Activated CD4-positive, alpha-beta T cell treated with anti-CD3 and anti-CD28 coated beads, Interleukin-2, amount 50 U/mL, for 24 hours (primary cell): ENCODE results near the gene SLC25A10.
"Not testable (repeated sequence)": the region's sequence is repeated elsewhere in the genome, so short reads cannot be mapped to it uniquely, and the experiment has no call there.

Source experiments
- DNase-seq, 2 donors: peaks; one replicate each; pipeline ENCODE4 v3.0.0-alpha.2; 2020; ENCODE audit warnings: low read depth in 1 of 2, low spot score in 1 of 2

SLC25A10 gene, protein sequence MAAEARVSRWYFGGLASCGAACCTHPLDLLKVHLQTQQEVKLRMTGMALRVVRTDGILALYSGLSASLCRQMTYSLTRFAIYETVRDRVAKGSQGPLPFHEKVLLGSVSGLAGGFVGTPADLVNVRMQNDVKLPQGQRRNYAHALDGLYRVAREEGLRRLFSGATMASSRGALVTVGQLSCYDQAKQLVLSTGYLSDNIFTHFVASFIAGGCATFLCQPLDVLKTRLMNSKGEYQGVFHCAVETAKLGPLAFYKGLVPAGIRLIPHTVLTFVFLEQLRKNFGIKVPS

DNA sequence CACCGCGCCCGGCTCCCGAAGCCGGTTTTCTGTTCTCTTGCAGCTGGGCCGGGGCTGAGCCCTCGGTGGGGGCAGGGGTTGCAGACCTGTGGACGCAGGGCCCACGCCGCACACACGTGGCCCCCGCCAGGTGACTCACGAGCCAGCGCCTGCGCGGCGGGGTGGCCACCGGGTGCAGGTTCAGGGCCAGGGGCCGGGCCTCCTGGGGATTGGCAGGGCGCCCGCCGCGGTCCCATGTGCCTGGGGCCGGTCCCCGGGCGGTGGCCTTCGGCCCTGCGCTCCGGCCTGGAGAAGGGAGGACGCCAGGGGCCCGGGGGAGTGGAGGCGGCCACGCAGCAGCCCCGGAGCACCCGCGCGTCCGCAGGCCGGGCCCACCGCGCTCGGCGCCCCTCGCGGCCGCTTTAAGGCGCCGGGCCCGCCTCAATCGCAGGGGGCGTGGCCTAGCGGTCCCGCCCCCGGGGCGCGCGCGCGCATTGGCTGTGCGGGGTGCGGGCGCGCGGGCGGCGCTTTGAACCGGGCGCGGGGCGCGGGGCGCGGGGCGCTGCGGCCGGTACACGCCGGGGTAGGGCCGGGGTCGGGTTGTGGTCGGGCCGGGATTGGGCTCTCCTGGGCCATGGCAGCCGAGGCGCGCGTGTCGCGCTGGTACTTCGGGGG lies at the start of gene SLC25A10:
Gene SLC25A10, plus strand, starts transcription at position 471 of the 654 bp plus-strand sequence. Its CDS starts 143 bp downstream, at position 614.
- peak; percentile 73 to 77 for DNase-seq

DNA sequence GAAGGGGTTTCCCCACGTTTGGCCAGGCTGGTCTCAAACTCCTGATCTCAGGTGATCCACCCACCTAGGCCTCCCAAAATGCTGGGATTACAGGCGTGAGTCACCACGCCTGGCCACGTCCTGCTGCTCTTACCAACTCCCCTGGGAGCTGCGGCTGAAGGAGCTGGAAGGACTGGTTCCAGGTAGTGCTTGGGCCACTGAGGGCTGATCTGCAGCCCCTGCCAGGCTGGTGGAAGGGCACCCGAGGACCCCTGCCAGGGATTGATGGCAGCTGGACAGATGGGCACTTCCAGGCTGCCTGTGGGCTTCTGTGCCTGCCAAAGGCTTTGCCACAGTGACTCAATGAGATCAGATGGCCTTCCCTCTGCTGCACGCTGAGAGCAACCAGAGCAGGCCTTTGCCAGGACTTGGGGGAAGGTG lies 48.0 kb upstream of the SLC25A10 start:
- no peak for DNase-seq

DNA sequence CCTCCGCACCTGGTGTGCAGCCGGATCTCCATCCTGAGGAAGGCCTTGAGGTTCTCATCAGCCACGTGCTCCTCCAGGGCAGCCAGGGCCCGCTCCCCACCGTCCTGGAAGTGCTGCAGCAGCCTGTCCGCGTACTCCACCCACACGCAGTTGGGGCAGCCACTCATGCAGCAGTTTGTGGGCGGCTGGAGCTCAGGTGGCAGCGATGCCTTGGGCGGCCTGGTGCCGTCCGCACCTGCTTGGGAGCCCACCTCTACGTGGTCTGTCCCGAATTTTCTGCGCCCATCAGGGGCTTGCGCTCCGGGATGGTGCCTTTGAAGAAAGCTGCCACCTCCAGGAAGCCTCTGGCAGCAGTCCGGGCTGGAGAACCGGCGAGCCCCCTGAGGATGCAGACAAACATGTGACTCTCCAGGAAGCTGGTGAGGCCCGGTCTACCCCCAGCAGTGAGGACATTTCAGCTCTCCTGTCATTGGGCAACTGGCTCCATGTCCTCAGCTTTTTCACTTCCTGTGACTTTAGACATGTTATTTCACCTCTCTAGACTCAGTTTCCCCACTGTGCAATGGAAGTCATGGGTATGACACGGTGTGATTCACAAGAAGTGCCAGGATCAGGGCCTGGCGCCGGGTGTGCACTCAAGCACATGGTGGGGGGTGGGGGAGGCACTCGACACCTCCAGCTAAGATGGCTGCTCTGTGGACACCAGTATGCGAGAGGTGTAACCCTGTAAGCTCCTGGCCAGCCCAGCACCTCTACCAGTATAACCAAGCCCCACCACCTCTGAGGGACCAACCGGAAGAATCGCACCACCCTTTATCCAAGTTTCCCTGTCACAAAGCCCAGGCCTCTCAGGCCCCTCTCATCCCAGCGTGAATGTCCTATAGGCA lies 46.6 kb upstream of the SLC25A10 start:
- peak; percentile 55 to 62 for DNase-seq

DNA sequence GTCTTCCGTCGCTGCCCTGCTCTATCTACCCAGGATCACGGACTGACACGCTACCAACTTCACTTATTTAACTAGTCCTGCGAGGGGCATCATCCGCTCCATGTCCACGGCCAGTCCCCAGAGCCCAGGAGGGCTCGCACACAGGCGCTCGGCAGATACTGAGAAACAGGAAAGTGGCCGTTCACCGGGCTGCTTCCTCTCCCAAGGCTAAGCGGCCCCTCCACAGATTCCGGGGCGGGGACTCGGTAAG lies 46.1 kb upstream of the SLC25A10 start:
- no peak for DNase-seq

DNA sequence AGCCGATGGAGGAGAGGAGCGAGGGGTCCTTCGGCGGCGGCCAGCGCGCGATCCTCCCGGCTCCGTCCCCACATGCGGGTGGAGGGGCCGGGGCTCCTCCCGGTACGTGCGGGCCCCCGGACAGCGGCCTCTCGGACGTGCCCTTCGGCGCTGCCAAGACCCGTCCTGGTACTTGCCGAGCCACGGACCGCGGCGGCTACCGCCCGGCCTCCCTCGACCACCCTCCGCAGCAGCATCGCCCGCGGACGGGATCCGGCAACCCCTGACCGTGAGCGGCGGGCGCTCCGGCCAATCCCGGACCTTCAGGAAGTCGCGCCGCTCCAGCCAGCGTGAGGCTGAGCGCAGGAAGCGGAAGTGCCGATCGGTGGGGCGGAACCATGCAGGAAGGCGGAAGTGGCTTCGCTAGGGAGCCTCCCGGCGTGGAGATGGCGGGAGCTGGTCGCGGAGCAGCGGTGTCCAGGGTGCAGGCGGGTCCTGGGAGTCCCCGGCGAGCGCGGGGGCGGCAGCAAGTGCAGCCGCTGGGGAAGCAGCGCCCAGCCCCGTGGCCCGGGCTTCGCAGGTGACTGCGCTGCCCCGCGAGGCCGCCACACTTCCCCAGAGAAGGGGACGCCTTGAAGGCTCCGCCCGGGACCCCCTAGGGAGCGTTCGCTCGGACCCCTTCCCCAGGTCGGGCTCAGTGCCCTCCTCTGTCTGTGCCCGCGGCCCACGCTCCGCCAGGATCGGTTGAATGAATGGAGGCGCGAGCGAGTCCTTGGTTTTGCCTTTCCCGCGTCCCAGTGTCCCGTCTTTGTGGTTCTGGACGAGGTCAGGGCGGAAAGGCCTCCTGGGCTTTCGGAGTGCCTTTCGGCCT lies 45.5 kb upstream of the SLC25A10 start, which contains the start of the genes CCDC137 and OXLD1:
Gene CCDC137, plus strand, starts transcription at position 396 of the 850 bp plus-strand sequence. Its CDS starts 30 bp downstream, at position 426.
Gene OXLD1, minus strand, starts transcription at position 264 of the 850 bp plus-strand sequence. Its CDS starts 28 bp downstream, at position 236.
- DNase-seq = peak; percentile 84 to 92

DNA sequence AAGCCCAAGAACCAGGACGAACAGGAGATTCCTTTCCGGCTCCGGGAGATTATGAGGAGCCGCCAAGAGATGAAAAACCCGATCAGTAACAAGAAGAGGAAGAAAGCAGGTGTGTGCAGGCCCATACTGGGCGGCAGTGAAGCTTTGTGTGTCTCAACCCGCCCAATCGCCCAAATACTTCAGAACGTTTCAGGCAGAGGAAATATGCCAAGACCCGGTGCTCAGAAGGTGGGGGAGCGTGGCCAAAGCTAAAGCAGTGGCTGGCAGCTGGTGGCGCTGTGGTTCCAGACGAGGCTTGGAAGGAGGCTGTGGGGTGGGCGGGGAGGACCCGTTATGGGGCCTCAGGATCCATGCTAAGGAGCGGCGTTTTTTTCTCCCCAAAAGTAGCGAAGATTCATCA lies 44.3 kb upstream of the SLC25A10 start:
- no peak for DNase-seq

DNA sequence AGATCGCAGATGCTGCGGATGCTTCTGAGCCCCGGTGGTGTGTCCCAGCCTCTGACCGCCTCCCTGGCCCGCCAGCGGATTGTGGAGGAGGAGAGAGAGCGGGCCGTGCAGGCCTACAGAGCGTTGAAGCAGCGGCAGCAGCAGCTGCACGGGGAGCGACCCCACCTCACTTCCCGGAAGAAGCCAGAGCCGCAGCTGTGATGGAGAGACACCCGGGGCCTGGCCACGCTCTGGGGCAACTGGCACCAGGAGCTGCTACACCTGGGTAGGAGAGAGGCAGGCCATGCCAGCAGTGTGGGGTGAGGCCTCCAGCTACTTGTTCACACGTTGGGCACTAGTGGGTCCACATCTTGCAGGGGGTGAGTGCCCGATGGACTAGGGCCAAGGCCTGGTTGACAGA lies 39.6 kb upstream of the SLC25A10 start:
- no peak for DNase-seq

DNA sequence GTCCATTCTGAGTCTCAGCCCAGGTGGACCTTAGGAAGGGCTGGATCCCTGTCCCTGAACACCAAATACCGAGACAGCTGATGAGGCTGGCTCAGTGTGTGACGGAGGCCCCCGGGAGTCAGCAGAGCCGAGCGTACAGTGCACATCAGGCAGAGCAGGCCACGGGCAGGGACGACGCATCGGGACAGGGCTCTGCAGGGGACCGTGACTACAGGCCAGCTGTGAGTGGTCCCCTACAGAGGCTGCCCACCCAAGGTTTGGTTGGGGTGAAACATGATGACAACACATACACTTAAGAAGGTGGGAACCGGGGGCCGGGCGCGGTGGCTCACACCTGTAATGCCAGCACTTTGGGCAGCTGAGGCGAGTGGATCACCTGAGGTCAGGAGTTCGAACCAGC lies 39.1 kb upstream of the SLC25A10 start:
- DNase-seq = no peak

DNA sequence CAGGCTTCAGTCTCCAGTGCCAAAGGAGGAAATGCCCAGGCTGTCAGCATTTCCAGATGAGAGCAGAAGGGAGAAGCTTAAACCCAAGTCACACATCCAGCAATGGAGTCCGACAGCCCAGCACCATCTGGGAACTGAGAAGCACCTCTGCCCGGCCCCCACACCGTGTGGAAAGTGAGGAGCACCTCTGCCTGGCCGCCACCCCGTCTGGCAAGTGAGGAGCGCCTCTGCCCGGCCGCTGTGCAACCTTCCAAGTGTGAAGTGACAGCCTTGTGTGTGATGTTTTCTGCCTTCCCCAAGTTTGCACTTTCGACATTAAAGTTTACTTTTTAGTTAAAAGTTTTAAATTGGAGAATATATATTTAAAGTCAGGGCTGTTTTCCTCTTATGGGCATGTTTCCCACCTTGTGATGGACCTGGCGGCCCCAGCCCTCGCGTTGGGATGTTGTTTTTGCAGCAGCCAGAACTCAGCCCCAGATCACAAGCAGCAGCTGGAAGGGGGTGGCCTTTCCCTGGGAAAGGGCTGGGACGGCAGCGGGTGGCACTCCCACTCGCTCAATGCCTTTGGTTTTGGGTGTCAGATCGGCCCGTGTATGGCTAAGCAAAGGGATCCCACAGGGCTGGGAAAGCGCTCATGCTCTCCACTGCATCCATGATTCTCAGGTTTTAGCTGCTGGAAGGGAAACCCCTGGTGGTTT lies 38.4 kb upstream of the SLC25A10 start:
- no peak for DNase-seq

DNA sequence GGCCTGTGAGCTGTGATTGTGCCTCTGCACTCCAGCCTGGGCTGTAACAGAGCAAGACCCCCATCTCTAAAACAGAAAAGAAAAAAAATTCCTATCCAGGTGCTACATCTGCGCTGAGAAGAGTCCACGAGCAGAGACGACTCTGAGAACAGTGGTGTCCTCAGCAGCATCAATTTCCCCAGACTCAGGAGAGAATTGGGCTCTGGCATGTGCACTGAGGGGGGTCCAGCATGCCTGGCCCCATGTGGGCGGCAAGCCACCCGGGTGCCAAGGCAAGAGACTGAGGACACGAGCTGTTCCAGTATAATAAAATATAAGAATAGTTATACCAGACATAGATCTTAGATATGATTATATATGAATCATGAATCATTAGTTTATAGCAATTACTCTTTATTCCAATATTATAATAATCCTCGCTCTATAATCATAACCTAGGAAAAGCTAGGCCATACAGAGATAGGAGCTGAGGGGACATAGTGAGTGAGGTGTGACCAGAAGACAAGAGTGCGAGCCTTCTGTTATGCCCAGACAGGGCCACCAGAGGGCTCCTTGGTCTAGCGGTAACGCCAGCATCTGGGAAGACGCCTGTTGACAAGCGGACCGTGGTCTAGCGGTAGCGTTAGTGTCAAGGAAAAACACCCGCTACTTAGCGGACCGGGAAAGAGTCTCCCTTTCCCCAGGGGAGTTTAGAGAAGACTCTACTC lies 36.4 kb upstream of the SLC25A10 start:
- not testable (repeated sequence) for DNase-seq

DNA sequence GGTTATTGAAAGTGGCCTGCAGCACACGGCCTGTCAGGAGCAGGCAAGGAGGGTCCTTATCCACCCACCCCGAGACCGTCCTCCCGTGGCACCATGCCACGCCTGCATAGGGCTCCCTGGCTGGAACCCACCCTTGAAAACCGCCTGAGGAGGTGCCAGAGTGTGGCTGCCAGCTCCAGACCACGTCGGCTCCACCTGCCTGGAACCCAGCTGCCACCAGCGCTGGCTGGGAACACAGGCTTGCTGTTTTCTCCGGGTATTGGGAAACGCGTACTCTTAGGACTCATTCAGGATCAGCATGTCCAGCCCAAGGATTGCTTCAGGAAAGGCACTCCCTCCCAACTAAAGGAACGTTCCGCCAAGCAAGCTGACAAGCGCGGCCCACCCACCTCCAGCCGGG lies 35.2 kb upstream of the SLC25A10 start:
- DNase-seq = no peak

DNA sequence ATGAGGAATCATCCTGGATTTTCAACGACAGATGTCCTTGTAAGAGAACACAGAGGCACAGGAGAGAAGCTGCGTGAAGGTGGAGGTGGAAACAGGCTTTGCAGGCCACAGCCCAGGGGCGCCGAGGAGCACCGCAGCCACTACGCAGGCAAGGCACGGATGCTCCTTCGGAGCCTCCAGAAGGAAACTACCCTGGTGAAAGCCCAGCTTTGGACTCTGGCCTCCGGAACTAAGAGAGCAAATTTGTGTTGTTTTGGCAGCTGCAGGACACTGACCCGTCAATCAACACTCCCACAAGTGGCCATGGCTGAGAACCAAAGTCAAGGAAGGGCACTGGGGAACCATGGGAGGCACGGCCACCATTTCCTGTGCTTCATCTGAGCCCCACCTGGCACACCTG lies 31.9 kb upstream of the SLC25A10 start:
- DNase-seq = no peak

DNA sequence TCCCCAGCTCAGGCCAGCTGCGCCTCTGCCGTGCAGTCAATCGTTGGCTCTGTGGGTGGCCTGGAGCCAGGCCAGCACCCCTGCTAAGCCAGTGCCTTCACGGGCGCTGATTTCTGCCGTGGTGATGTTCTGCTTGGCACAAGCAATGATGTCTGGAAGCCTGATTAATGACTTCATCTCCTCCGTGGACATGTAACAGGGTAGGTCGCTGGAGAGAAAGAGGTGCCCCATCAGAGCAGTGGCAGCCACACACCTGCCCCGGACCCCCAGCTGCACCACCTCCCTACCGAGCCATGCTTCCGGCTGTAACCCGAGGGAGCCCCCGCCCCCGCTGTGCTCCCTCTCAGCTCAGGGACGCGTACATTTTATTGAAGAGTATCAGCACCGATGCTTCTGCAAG lies 30.4 kb upstream of the SLC25A10 start:
- no peak for DNase-seq

DNA sequence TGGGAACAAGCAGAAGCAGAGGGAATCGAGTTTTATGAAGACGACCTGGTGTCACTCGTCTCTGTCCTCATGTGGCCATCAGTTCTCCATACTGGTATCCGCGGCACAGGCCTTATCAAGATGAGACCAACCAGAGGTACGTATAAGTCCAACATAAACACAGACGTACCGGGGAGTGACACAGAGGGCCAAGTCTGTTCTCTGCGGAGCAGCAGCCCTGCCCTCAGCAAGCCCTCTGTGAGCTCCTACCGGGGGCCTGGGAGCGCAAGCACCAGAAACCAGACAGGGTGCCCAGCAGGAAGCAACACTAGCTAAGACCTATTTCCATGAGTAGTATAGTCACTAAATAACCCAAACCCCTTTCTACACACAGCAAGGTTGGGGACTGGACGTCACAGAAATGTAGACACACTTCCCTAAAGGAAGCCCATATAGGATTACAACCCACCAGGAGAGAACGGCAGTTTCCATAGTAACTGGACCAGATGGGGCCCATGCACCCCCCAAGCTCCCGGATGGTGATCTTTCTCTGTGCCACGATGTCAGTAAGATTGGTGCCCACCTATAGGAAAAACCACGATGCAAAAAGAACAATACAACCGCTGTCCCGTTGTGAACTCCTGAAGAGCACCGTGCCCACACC lies 29.4 kb upstream of the SLC25A10 start:
- no peak for DNase-seq

DNA sequence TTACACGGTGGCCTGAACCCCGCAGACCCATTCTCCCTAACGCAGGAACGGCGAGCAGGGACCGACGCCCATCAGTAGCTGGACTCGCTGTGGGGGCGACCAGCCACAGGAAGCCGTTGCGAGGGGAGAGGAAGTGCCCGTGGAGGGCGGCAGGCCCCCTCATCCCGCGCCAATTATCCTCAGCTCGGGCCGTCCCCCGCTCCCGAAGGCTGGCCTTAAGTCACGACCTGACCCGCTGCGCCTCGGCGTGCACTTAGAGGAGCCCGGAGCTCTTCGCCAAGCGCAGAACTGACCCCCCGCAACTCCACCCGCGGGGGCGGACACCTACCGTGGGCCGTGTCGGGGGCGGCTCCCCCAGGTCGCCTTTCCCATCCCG lies 28.9 kb upstream of the SLC25A10 start:
- DNase-seq = no peak

DNA sequence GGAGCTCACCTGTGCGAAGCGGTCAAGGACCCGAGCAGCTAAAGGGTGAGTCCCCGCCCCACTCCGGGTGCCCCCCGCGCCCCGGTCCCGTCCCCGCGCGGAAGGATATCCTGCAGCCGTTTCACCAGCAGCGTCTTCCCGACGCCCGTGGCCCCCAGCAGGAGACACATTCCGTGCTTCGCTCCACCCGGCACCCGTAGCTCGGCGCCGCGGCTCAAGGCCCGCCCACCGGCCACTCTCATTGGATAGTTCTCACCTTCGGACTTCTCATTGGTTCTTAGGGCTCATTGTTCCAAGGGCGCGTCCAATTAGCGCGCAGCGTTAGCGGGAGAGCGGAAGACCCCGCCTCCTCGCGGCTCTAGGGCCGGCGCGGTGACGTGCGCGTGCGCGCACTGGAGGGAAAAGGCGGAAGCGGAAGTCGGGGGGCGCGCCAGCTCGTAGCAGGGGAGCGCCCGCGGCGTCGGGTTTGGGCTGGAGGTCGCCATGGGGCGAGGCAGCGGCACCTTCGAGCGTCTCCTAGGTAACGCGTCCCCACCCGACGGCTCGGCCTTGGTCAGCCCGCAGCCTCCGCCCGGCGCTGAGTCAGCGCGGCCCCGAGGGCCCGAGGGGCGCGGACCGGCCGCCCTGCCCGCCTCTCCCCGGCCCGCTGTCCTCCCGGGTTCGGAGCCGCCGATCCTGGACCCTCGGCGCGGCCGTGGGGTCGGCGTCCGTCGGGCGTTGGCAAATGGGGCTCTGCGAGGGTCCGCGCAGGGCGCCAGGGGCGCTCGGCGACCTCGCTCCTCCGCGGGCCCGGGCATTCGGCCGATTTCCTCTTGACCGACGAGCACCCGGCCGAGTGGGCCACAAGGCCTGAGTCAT lies 28.3 kb upstream of the SLC25A10 start, which contains the start of the genes ARL16 and HGS:
Gene ARL16, minus strand, starts transcription at position 214 of the 858 bp plus-strand sequence. Its CDS starts 44 bp downstream, at position 170.
Gene HGS, plus strand, starts transcription at position 428 of the 858 bp plus-strand sequence. Its CDS starts 56 bp downstream, at position 484.
- peak; percentile 95 for DNase-seq

DNA sequence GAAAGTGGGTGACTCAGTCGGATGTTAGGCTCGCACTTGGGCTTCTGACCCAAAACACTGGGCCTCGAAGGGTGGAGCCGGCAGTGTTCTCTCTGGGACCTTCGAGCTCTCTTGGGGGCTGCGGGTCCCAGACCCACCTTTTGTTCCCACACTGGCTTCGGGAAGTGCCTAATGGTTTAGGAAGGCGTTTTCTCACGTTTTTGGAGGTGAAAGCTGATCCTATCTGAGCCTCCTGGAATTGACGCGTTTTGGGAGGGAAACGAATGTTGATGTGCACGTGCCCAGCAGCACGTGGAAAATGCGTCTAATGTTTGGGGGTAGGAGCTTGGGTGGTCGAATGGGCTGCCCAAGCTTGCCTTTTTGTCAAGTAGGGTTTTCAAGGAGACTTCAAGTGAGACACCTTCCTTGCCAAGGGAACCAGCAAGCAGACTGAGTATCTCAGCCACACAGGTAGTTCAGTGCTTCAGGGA lies 27.6 kb upstream of the SLC25A10 start:
- DNase-seq = no peak

DNA sequence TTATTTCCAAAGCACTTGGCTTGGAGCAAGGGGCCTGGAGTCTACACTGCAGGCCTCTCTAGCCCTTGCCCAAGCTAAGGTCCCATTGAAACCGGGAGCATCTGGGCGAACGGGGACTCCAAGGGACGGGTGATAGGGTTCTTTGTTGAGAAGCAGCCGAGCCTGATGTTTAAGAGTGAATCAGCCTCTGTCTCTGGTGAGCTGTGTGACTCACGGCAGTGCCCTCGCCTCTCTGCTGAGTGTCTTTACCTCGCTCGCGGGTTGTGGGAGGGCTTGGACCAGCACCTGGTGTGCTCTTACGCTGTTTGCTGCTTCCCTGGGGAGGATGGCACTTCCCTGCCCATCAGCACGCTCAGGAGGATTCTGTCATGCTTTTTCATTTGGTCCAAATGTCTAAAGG lies 27.0 kb upstream of the SLC25A10 start:
- DNase-seq = peak; percentile 28 to 32
